Upper lobe of left lung (tissue), 4 donors: ENCODE data around the gene CNST.

Experiments used
- EP300 ChIP-seq, 4 donors: sonication (generic); formaldehyde crosslinking; IDR thresholded peaks; one replicate each; pipeline ENCODE4 v1.5.1; 2017; ENCODE audit warnings: antibody characterized with exemption in 4 of 4, control low read depth in 2 of 4
- POLR2A ChIP-seq, 4 donors: fragments of 450-650 bp; IDR thresholded peaks; one replicate each; pipeline ENCODE4 v1.5.1; 2016 to 2017; ENCODE audit warnings: antibody characterized with exemption in 4 of 4, mild to moderate bottlenecking in 2 of 4
- POLR2AphosphoS5 ChIP-seq, 2 donors: sonication (generic); formaldehyde crosslinking; IDR thresholded peaks; one replicate each; pipeline ENCODE4 v1.5.1; 2017; ENCODE audit warnings: antibody characterized with exemption in 2 of 2
- TF ChIP-seq, protein P1 (sequence below), 6 experiments: fragments of 450-650 bp in 4 of 6; fragments of 200-600 bp in 2 of 6; sonication (generic) in 2 of 6; IDR thresholded peaks; one replicate each; pipeline ENCODE4 v1.5.1; 2016 to 2019; ENCODE audit warnings: antibody characterized with exemption in 6 of 6

DNA sequence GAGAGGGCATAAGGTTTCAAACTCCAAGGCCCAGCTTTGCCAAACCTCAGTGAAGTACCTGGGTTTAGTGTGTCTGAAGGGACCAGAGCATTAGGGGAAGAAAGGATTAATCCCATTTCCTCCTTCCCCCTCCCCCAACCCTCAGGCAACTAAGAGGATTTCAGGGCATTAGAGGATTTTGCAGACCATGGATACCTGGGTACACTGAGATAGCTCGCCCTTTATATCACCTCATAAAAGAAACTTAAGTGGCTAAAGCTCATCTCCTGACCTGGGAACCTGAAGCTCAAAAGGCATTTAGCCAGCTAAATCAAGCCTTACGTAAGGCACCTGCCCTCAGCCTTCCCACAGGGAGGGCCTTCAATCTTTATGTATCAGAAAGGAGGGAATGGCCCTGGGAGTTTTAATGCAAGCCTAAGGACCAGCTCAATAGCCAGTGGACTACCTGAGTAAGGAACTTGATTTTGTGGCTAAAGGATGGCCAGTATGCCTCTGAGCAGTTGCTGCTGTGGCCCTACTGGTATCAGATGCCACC is 32.8 kb upstream of the CNST start:
- TF ChIP-seq POLR2AphosphoS5 (IDR thresholded peaks at IDR 0.05) (no peak), EP300 (IDR thresholded peaks at IDR 0.05) (no peak), POLR2A (IDR thresholded peaks at IDR 0.05) (no peak)
- TF ChIP-seq, protein P1, sequence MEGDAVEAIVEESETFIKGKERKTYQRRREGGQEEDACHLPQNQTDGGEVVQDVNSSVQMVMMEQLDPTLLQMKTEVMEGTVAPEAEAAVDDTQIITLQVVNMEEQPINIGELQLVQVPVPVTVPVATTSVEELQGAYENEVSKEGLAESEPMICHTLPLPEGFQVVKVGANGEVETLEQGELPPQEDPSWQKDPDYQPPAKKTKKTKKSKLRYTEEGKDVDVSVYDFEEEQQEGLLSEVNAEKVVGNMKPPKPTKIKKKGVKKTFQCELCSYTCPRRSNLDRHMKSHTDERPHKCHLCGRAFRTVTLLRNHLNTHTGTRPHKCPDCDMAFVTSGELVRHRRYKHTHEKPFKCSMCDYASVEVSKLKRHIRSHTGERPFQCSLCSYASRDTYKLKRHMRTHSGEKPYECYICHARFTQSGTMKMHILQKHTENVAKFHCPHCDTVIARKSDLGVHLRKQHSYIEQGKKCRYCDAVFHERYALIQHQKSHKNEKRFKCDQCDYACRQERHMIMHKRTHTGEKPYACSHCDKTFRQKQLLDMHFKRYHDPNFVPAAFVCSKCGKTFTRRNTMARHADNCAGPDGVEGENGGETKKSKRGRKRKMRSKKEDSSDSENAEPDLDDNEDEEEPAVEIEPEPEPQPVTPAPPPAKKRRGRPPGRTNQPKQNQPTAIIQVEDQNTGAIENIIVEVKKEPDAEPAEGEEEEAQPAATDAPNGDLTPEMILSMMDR (IDR thresholded peaks at IDR 0.05): no peak
